Skeletal muscle satellite cell (primary cell): ENCODE results near the gene RPL13A.
A peak's percentile ranks its signal among the peaks of the same experiment; 100 is the strongest.

Source experiments
- H3K27me3 ChIP-seq: 2 replicates; pipeline ENCODE4 v1.7.0; 2013; ENCODE audit warnings: low read length; ENCODE audit not compliant: control insufficient read depth, insufficient read depth
- H3K36me3 ChIP-seq: 2 replicates; pipeline ENCODE4 v1.7.0; 2013; ENCODE audit warnings: mild to moderate bottlenecking, control low read depth, low read length; ENCODE audit not compliant: insufficient read depth
- H3K4me1 ChIP-seq: 2 replicates; pipeline ENCODE4 v1.7.0; 2013; ENCODE audit warnings: low read length; ENCODE audit not compliant: control insufficient read depth, insufficient read depth
- H3K4me2 ChIP-seq: 2 replicates; pipeline ENCODE4 v1.7.0; 2013; ENCODE audit warnings: mild to moderate bottlenecking, low read length
- H3K4me3 ChIP-seq: 2 replicates; pipeline ENCODE4 v1.7.0; 2013; ENCODE audit warnings: low read length
- H3K9ac ChIP-seq: 2 replicates; pipeline ENCODE4 v1.7.0; 2013; ENCODE audit warnings: mild to moderate bottlenecking, low read depth, low read length, moderate library complexity
- H3K9me3 ChIP-seq: replicated peaks from 2 replicates; pipeline ENCODE4 v1.7.0; 2013; ENCODE audit warnings: mild to moderate bottlenecking, control low read depth, low read length

RPL13A gene

DNA sequence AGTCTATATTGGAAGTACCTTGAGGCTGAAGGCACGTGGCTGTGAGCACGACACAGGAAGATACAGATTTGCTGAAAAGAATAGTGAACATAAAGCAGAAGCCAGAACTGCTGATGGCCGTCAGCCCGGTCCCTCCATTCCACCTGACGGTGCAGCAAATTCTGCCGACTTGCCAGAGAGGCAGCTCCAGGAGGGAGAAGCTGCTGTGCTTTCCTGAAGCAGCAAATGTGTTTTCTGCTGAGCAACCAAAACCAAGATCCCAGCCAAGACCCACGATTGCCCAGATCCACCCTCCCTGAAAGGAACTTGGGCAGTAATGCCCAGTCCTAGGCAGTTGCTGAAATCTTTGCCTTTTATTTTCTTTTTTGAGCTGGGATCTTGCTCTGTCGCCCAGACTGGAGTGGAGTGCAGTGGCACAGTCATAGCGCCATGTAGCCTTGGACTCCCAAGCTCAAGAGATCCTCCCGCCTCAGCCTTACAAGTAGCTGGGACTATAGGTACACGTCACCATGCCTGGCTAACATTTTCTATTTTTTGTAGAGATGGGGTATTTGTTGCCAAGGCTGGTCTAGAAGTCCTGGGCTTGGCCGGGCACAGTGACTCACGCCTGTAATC, 33.4 kb downstream of the RPL13A start:
- no peak overlapping the region for H3K4me3 ChIP-seq
- H3K4me1 ChIP-seq, result no peaks in the 10 kb centered on the region
- H3K4me2 ChIP-seq, result no peak overlapping the region
- no peak overlapping the region for H3K9ac ChIP-seq
- H3K27me3 ChIP-seq, result no peaks in the 10 kb centered on the region
- peaks cover 7% of the 10 kb centered on the region for H3K36me3 ChIP-seq
- no peaks in the 10 kb centered on the region for H3K9me3 ChIP-seq

- peaks cover 8% of the 10 kb centered on the region for H3K36me3 ChIP-seq
- no peak overlapping the region for H3K4me2 ChIP-seq
- H3K9ac ChIP-seq, result no peak overlapping the region
- no peak overlapping the region for H3K4me3 ChIP-seq
- peaks cover 14% of the 10 kb centered on the region for H3K4me1 ChIP-seq
- no peaks in the 10 kb centered on the region for H3K27me3 ChIP-seq
- H3K9me3 ChIP-seq, result no peaks in the 10 kb centered on the region
Measured at GRCh38 chr19:49524812-49525455, 37.5 kb downstream of the RPL13A start.

DNA sequence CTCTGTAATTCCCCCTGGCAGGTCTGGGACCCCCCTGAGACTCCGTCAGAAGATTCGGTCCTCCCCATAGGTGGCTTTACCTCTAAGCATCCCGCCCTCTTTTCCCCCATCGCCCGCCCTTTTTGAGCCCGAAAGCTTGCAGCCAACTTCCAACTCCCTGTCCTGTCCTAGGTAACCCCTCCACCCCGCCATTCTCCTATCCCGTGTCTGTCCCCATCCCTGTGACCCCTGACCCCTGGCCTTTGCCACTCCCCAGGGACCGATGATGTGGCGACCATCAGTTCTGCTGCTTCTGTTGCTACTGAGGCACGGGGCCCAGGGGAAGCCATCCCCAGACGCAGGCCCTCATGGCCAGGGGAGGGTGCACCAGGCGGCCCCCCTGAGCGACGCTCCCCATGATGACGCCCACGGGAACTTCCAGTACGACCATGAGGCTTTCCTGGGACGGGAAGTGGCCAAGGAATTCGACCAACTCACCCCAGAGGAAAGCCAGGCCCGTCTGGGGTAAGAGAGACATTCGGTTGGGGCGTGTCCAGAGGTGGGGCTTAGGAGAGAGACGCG, 40.9 kb downstream of the RPL13A start:
- Histone ChIP-seq H3K4me1 (peaks cover 20% of the 10 kb centered on the region), H3K9ac (peak overlapping the region; percentile 89), H3K9me3 (no peaks in the 10 kb centered on the region), H3K27me3 (no peaks in the 10 kb centered on the region), H3K36me3 (peaks cover 18% of the 10 kb centered on the region), H3K4me3 (peak overlapping the region; percentile 82), H3K4me2 (peak overlapping the region; percentile 94)

GRCh38 chr19:49530708-49531107, 43.3 kb downstream of the RPL13A start:
- Histone ChIP-seq H3K36me3 (peaks cover 31% of the 10 kb centered on the region), H3K27me3 (no peaks in the 10 kb centered on the region), H3K4me3 (no peak overlapping the region)

DNA sequence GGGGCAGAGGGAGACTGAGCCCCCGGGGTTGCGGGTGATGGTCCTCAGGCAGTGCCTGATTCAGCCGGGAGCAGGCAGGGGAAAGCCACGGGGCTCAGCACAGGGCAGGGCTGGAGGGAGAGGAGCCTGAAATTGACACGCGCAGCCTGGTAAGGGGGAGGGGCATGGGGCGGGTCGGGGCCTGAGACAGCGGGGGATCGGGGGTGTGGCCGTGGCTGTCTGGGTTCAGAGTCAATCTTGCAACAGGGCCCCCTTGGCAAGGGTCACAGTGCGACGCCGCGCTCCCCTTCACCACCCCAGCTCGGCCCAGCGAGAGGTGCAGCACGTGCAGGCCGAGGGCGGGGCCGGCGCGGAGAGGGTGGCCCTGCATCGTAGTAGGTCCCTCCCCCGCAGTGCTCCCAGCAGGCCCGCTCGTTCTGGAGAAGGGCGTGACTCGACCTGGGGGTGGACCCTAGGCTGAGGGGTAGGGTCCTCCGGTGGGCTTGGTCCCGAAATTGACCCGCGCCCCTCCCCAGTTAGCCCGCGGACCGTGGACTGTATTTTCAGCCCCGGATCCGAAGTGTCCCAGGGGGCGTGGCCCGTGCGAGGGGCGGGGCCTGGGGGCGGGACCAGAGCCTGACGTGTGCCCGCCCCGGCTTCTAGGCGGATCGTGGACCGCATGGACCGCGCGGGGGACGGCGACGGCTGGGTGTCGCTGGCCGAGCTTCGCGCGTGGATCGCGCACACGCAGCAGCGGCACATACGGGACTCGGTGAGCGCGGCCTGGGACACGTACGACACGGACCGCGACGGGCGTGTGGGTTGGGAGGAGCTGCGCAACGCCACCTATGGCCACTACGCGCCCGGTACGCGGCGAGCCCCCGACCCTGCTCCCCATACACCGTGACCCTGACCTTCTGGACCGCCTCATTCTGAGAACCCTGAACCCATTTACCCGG, 46.4 kb downstream of the RPL13A start:
- Histone ChIP-seq H3K4me2 (peak overlapping the region; percentile 94), H3K9me3 (no peaks in the 10 kb centered on the region), H3K9ac (peak overlapping the region; percentile 46), H3K4me3 (peak overlapping the region; percentile 76), H3K27me3 (no peaks in the 10 kb centered on the region), H3K36me3 (peaks cover 47% of the 10 kb centered on the region), H3K4me1 (peaks cover 21% of the 10 kb centered on the region)

More at GRCh38 chr19:49530708-49531107, 43.3 kb downstream of the RPL13A start:
- Histone ChIP-seq H3K9me3 (no peaks in the 10 kb centered on the region), H3K4me1 (peaks cover 31% of the 10 kb centered on the region), H3K9ac (no peak overlapping the region), H3K4me2 (no peak overlapping the region)

- Histone ChIP-seq H3K9ac (peak overlapping the region; percentile 27), H3K4me2 (no peak overlapping the region), H3K4me3 (no peak overlapping the region), H3K4me1 (peaks cover 17% of the 10 kb centered on the region), H3K9me3 (no peaks in the 10 kb centered on the region), H3K27me3 (no peaks in the 10 kb centered on the region), H3K36me3 (peaks cover 54% of the 10 kb centered on the region)
Measured at GRCh38 chr19:49534632-49535385, 47.4 kb downstream of the RPL13A start.

- no peaks in the 10 kb centered on the region for H3K27me3 ChIP-seq
- H3K9ac ChIP-seq, result no peak overlapping the region
- no peak overlapping the region for H3K4me3 ChIP-seq
- no peaks in the 10 kb centered on the region for H3K9me3 ChIP-seq
- no peak overlapping the region for H3K4me2 ChIP-seq
- peaks cover 58% of the 10 kb centered on the region for H3K36me3 ChIP-seq
- H3K4me1 ChIP-seq, result peaks cover 17% of the 10 kb centered on the region
Measured at GRCh38 chr19:49536921-49537462, 49.6 kb downstream of the RPL13A start.

- peaks cover 65% of the 10 kb centered on the region for H3K36me3 ChIP-seq
Measured at GRCh38 chr19:49538643-49539042, 51.2 kb downstream of the RPL13A start.

GRCh38 chr19:49539192-49539952, 52.0 kb downstream of the RPL13A start:
- no peak overlapping the region for H3K9ac ChIP-seq
- H3K9me3 ChIP-seq, result no peaks in the 10 kb centered on the region
- H3K4me3 ChIP-seq, result no peak overlapping the region
- H3K36me3 ChIP-seq, result peaks cover 61% of the 10 kb centered on the region
- H3K27me3 ChIP-seq, result no peaks in the 10 kb centered on the region
- peaks cover under 1% of the 10 kb centered on the region for H3K4me1 ChIP-seq
- H3K4me2 ChIP-seq, result no peak overlapping the region

More at GRCh38 chr19:49538643-49539042, 51.2 kb downstream of the RPL13A start:
- Histone ChIP-seq H3K9ac (no peak overlapping the region), H3K9me3 (no peaks in the 10 kb centered on the region), H3K4me3 (no peak overlapping the region), H3K4me1 (peaks cover 8% of the 10 kb centered on the region), H3K4me2 (no peak overlapping the region), H3K27me3 (no peaks in the 10 kb centered on the region)
